SKM-1 (cell line): ENCODE measurements around the gene IL1R1.
"Not testable (repeated sequence)": the region's sequence is repeated elsewhere in the genome, so short reads cannot be mapped to it uniquely, and the experiment has no call there.

Experiments
- DNase-seq: peaks from one replicate; lab custom pipeline; 2025; ENCODE audit not compliant: unreplicated experiment; lab: John Stamatoyannopoulos, UW

Gene IL1R1

DNA sequence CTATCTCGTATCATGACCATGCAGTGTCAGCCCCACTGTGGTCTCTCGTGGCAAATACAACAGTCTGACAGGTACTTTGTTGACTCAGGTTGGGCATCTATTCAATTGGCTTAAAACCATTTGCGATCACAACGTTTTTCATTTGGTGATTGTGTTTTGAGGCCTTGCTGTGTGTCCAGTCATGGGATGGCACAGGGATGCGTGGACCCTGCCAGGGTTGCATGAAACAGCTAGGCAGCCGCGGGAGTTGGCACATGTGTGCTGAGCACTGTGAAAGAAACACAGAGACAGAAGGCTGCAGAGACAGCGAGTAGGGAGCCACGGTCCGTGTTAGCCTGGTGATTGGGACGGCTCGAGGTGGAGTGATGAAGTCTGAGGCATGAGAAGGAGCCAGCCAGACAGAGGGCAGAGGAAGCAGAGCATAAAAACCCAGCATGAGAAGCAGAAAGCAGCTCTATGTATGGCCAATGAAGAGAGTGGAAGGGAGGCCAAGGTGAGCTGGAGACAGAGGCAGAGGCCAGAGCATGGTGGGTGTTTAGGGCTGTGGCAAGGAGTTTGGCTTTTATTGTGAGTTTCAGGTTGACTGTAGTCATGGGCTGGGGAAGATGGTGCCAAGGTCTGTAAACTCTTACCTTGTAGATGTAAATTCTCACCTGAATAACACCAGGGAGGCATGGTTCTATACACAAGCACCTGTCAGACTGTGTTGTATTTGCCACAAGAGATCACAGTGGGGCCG lies 31.8 kb upstream of the IL1R1 start:
- no peak for DNase-seq

DNA sequence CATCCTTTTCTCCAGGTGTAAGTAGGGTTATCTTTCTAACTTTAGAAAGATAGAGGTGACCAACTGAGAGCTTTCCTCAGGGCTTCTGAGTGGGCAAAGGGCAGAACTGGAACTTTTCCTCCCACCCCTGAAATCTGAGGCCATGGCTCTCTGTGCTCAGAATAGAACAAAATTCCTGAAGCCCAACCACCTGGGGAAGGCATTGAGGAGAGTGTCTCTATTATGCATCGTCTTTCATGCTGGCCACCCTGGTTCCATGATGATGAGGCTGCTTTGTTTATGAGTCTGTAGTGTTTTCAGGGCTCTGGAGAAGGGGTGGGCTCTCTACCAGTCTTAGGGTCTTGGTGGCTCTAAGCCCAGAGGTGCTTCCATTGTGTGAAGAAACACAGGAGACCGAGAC lies 30.7 kb upstream of the IL1R1 start:
- DNase-seq = no peak

DNA sequence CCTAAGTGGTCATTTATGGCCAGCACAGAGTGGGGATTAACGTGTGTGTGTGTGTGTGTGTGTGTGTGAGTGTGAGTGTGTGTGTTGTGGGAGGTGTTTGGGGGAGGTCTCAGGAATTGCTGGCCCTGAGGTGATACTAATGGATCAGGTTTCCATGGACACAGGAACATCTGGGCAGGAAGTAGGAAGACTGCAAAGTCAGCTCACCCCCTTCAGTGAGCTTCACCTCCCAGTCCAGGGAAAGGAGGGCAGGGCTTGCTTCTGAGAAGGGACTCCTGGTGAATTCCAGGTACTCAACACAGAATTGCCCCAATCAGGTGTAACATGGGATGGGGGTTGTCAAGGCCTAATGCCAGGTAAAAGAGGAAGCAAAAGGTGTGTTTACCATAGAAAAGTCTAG lies 30.3 kb upstream of the IL1R1 start:
- DNase-seq = no peak

DNA sequence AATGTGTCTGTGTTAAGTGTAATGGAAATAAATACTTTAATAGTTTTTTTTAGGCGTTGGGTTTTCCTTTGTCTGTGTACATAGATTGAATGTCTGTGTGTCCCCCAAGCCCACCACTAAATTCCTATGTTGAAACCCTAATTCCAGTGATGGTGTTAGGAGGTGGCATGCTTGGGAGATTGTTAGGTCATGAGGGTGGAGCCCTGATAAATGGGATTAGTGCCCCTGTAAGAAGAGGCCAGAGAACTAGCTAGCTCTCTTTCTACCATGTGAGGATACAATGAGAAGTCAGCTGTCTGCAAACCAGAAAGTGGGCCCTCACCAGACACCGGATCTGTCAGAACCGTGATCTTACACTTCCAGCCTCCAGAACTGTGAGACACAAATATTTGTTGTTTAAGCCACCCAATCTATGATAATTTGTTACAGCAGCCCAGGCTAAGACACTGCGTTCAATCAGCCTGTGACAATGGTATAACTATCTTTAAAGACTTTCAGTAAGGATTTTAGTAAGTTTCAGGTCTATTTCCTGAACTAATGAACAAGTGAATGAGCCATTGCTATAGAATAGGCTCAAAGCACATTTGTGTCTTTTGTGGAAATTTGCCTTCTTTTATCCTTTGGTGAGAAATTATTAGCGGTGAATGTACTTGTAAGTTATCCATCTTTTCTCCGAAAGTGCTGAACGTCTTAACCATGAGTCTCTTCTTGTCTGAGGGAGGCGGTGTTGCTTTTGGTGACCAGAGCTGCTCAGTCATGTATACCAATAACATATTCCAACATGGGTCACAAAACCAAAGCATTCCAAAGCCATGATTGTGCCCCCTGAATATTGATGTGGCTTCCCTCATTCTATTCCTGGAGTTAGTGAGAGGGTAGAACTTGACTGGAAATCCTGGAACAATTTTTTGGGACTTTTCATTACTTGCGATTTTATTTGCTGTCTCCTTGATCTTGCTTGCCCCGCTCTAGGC lies 29.6 kb upstream of the IL1R1 start:
- no peak for DNase-seq

GRCh38 chr2:102114290-102114721 lies 28.2 kb upstream of the IL1R1 start:
- DNase-seq = no peak

- no peak for DNase-seq
These were observed 27.6 kb upstream of the IL1R1 start for GRCh38 chr2:102114851-102115497.

- DNase-seq = no peak
These were observed 25.7 kb upstream of the IL1R1 start for GRCh38 chr2:102116630-102117471.

DNA sequence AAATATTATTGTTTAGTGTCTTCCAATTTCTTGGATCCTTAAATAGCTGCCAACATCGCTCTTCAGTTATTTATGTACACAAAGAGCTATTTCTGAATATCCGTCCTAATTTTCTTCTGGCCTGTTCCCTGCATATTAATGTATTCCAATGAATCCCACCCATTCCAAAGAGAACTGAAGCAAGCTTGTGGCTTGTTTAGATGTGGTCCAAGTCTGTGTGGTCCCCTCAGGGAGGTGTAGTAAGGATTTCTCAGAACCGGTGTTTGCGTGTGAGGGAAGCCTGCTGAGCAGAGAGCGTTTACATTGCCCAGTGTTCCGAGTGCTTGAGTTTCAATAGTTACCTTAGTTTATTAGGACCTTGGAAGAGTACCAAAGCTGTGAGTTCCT lies 25.1 kb upstream of the IL1R1 start:
- no peak for DNase-seq

DNA sequence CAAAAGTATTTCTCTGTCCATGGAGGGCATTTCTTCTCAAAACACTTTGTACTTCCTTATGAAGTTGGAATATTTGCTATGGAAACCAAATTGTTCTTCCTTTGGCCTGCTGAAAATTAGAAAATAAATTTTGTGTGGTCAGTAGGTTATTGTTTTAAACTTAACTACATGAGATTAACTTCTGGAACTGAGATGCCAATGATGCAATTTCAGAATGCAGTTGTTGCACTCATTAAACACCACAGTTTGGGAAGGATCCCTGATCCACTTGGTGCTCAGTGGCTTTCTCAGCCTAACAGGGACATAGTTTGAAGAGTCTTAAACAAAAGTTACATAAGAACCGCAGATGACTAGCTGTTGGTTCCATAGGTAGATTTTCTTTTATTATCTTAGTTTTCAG lies 23.3 kb upstream of the IL1R1 start:
- no peak for DNase-seq

DNA sequence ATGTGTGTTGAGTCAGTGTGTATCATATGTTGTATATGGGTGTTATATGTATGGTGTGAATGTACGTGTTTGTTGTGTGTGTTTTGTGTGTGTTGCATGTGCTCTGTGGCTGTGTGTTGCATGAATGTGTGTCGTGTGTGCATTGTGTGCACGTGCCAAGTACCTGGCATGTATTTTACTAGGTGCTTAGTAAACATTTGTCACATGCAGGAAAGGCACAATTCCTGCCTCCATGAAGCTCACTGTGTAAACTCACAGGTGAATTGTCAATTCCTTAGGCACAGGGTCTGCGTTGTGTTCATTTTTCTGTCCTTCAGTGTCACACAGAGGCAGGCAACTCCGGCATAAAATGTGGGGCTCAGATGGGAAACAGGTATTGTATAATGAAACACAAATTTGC lies 22.3 kb upstream of the IL1R1 start:
- DNase-seq = no peak

DNA sequence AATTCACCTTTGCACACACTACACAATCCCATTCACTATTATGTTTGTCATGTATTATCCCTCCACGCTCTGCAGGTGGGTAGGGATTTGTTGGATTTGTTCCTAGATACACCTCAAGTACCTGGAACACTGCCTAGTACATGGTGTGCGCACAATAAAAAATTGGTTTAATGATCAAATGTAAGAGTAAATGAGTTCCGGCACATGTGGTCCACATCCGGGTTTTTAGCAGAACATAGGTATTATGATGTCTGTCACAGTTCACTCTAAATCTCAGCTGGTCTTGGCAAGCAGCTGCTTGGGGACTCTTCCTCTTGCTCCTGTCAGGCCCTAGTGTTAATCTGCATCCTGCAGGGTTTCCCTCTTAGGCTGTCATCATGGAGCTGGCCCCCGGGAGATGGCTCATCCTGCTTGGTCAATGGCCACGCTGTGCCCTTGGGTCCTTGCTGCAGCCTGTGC lies 21.8 kb upstream of the IL1R1 start:
- no peak for DNase-seq

- DNase-seq = no peak
These were observed 20.4 kb upstream of the IL1R1 start for GRCh38 chr2:102122115-102122514.

GRCh38 chr2:102122909-102123308 lies 19.6 kb upstream of the IL1R1 start:
- DNase-seq = no peak

GRCh38 chr2:102124421-102124820 lies 18.1 kb upstream of the IL1R1 start:
- DNase-seq = not testable (repeated sequence)

- no peak for DNase-seq
These were observed 16.4 kb upstream of the IL1R1 start for GRCh38 chr2:102126169-102126568.

- DNase-seq = no peak
These were observed 15.9 kb upstream of the IL1R1 start for GRCh38 chr2:102126660-102127059.

DNA sequence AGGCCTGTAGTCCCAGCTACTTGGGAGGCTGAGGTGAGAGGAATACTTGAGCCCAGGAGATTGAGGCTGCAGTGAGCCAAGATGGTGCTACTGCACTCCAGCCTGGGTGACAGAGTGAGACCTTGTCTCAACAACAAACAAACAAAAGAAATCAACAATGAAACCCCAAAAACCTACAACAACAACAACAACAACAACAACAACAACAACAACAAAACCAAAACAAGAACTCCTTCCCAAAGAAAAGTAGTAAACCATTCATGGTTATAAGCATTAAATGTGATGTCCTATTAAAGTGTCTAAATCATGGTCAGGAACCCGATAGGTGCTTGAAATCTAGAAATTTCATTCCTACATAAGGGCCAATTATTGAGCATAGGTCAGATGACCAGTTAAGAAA lies 13.5 kb upstream of the IL1R1 start:
- DNase-seq = no peak

DNA sequence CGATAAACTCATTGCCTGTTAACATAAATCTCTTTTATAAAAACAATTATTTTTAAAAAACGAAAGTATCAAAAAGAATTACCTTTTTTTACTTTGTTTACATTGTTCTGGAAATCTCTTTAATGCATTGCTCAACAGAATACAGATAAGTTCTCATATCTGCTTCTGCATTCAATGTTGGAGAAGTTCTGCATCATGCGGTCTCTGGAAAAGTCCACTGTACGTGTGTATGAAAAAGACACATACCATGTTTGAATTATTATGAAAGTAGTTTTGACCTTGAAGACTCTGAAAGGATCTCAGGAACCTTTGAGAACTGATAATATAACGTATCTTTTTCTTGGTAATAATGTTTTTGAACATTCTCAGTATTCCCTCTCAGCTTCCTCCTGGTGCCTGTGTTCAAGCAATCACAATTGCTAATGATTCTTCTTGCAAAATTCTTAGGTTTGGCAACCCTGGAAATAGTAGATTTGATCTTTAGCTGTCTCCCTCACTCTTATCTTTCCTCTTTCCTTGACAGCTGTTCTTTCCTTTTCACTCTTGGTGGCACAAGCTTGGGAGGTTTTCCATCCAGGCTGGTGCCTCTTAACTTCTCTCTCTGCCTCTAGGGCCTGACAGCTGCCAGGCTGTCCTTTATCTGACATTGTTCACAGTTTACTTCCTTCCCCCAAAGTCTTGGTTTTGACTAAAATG lies 12.4 kb upstream of the IL1R1 start:
- DNase-seq = no peak

DNA sequence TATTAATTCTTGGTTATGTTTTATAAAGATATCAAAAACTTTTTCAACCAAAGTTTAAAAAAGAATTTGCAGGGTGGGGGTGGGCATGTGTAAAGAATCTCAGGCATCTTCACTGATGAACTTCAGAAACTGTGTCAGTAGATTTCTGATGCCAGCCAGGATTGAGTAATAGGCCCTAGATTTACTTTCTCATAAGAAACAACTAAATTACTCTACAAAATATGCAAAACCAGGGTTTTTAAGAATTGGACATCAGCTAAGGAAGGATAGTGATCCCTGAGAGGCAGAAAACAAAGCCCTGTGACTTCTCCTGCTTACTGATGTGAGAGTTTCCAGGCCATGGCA lies 11.9 kb upstream of the IL1R1 start:
- DNase-seq = no peak

- DNase-seq = no peak
These were observed 11.0 kb upstream of the IL1R1 start for GRCh38 chr2:102131564-102131963.
